HEK293T (cell line): ENCODE results near the gene OR6J1.

Source experiments
- ELF4 ChIP-seq: fragments of 450-650 bp; IDR thresholded peaks from 2 replicates; pipeline ENCODE4 v1.6.1; 2017; ENCODE audit warnings: antibody characterized with exemption
- FOXK2 ChIP-seq: fragments of 450-650 bp; IDR thresholded peaks from 2 replicates; pipeline ENCODE4 v1.6.1; 2016; ENCODE audit warnings: mild to moderate bottlenecking
- PKNOX1 ChIP-seq: fragments of 450-650 bp; IDR thresholded peaks from 2 replicates; pipeline ENCODE4 v1.6.1; 2016

GRCh38 chr14:22667881-22668280 is 23.7 kb upstream of the OR6J1 start:
- TF ChIP-seq PKNOX1 (no peak), ELF4 (no peak), FOXK2 (no peak)
